ENCODE results near the gene IL17A.

DNA sequence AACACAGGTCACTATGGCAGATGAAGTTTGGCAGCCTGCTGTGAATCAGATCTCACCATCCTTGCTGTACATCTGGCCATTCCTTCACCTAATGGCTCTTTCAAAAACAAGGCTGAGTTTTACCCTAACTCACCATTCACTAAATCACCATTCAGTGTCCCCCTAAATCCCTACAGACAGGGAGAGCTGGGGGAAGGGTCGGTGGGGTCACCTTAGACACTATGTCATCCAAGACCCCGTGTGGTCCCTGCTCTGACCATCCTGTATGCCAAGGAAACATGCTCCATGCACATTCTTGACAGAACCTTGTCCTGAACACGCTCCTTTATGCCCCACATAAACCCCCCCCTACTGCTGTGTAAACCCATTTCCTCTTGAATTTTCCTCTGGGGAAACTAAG lies 31.8 kb upstream of the IL17A start:
- TF ChIP-seq CTCF (IDR thresholded peaks at IDR 0.05) (no peak), POLR2AphosphoS5 (IDR thresholded peaks at IDR 0.05) (no peak)

Data from esophagus muscularis mucosa (tissue), 3 donors.